ENCODE data around the gene ZCCHC13.
"Not testable (repeated sequence)": the region's sequence is repeated elsewhere in the genome, so short reads cannot be mapped to it uniquely, and the experiment has no call there.

The ZCCHC13 gene

DNA sequence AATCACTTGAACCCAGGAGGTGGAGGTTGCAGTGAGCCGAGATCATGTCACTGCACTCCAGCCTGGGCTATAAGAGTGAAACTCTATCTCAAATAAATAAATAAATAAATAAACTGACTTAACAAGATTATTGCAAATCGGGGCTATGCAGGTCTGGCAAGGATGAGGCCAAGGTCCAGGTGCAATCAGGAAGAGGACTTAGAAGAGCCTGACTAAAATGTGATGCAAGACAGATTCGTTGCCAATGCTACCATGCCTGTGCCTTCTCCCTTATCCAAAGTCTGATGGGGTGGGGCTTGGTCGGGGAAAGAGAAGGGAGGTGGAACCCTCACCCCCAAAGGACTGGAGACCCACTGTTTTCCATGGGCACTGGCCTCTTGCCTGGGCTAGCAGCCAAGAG is 14.7 kb downstream of the ZCCHC13 start:
- no peaks in the 10 kb centered on the region for H3K27me3 ChIP-seq (ENCODE audit: insufficient read depth, poor library complexity, severe bottlenecking)
- no peaks in the 10 kb centered on the region for H3K36me3 ChIP-seq (ENCODE audit: low read depth)
- no peak overlapping the region for H3K27ac ChIP-seq (ENCODE audit: poor library complexity, severe bottlenecking)
- no peaks in the 10 kb centered on the region for H3K9me3 ChIP-seq (ENCODE audit: severe bottlenecking)
- H3K4me1 ChIP-seq (ENCODE audit: insufficient read depth, poor library complexity, severe bottlenecking) = no peaks in the 10 kb centered on the region
- TF ChIP-seq CTCF (IDR thresholded peaks at IDR 0.05; ENCODE audit: poor library complexity, severe bottlenecking) = no peak
- no peak for ATAC-seq (ENCODE audit: low read depth)
- DNase-seq (ENCODE audit: low spot score) = no peak
- no peak overlapping the region for H3K4me3 ChIP-seq (ENCODE audit: severe bottlenecking)

GRCh38 chrX:74319321-74319720 is 15.3 kb downstream of the ZCCHC13 start:
- not testable (repeated sequence) for H3K36me3 ChIP-seq (ENCODE audit: low read depth); DNase-seq (ENCODE audit: low spot score); H3K4me1 ChIP-seq (ENCODE audit: insufficient read depth, poor library complexity, severe bottlenecking); H3K27ac ChIP-seq (ENCODE audit: poor library complexity, severe bottlenecking); ATAC-seq (ENCODE audit: low read depth); H3K27me3 ChIP-seq (ENCODE audit: insufficient read depth, poor library complexity, severe bottlenecking); H3K4me3 ChIP-seq (ENCODE audit: severe bottlenecking); H3K9me3 ChIP-seq (ENCODE audit: severe bottlenecking)

DNA sequence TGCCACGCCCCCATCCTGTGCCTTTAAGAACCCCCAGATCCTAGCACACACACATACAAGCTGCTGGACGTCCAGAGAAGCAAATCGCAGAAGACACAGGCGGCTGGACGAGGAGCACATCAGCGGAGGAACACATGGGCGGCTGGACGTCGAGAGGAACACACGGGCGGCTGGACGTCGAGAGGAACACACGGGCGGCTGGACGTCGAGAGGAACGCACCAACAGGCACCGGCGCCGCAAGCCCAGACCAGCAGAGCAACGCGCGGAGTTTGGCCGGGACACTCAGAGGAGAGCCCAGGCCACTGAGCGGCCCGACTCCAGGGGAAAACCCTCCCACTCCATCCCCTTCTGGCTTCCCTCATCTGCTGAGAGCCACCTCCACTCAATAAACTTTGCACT is 17.2 kb downstream of the ZCCHC13 start:
- no peak overlapping the region for H3K4me3 ChIP-seq (ENCODE audit: severe bottlenecking)
- no peaks in the 10 kb centered on the region for H3K4me1 ChIP-seq (ENCODE audit: insufficient read depth, poor library complexity, severe bottlenecking)
- DNase-seq (ENCODE audit: low spot score) = no peak
- H3K36me3 ChIP-seq (ENCODE audit: low read depth) = no peaks in the 10 kb centered on the region
- no peak for TF ChIP-seq CTCF (IDR thresholded peaks at IDR 0.05; ENCODE audit: poor library complexity, severe bottlenecking)
- ATAC-seq (ENCODE audit: low read depth) = no peak
- no peak overlapping the region for H3K27ac ChIP-seq (ENCODE audit: poor library complexity, severe bottlenecking)
- H3K9me3 ChIP-seq (ENCODE audit: severe bottlenecking) = no peaks in the 10 kb centered on the region
- no peaks in the 10 kb centered on the region for H3K27me3 ChIP-seq (ENCODE audit: insufficient read depth, poor library complexity, severe bottlenecking)

GRCh38 chrX:74324131-74324530 is 20.2 kb downstream of the ZCCHC13 start:
- H3K4me3 ChIP-seq (ENCODE audit: severe bottlenecking) = no peak overlapping the region
- TF ChIP-seq CTCF (IDR thresholded peaks at IDR 0.05; ENCODE audit: poor library complexity, severe bottlenecking) = no peak
- ATAC-seq (ENCODE audit: low read depth) = no peak
- DNase-seq (ENCODE audit: low spot score) = no peak
- H3K9me3 ChIP-seq (ENCODE audit: severe bottlenecking) = no peaks in the 10 kb centered on the region
- no peaks in the 10 kb centered on the region for H3K27me3 ChIP-seq (ENCODE audit: insufficient read depth, poor library complexity, severe bottlenecking)
- no peaks in the 10 kb centered on the region for H3K4me1 ChIP-seq (ENCODE audit: insufficient read depth, poor library complexity, severe bottlenecking)
- H3K36me3 ChIP-seq (ENCODE audit: low read depth) = no peaks in the 10 kb centered on the region
- H3K27ac ChIP-seq (ENCODE audit: poor library complexity, severe bottlenecking) = no peak overlapping the region

DNA sequence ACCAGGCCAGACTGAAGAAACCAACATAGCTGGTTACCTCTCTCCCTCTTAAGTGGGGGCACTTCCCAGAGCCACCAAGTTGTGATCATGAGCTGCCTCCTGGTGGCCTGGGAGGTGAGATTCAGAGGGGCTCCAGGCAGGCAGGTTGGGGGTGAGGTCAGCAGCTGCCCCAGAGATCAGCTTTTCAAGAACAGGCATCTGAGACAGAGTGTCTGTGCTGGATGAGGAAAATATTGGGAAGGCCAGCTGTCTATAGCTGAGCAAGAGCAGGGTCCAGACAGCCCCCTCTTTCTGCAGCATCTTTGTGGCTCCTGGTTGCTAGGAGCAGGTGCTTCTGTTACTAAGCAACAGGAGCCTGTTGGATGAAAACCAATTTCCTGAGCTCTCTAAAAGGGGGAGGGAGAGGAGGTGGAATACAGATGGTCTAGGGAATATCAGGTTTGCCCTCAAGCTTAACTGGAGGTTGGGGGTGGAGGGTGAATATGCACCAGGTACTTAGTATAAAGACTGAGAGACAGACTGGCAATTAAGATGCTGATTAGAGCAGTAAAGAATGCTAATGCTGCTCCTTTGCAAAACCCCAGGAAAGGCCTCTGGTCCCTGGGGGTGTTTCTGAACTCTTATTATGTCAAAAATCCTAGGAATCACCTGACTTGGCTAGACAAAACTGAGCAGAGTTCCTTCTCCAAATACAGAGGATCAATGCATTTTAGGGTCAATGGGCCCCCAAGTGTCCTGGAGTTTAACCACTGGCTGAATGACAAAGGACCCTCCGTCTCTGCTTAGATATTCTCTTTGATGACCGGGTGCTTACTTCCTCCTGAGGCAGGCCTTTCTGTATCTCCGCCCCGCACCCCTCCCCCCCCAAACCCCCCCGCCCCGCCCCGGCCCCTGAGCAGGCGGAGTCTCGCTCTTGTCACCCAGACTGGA is 21.4 kb downstream of the ZCCHC13 start:
- Histone ChIP-seq H3K27me3 (ENCODE audit: insufficient read depth, poor library complexity, severe bottlenecking) (no peaks in the 10 kb centered on the region), H3K9me3 (ENCODE audit: severe bottlenecking) (no peaks in the 10 kb centered on the region), H3K4me3 (ENCODE audit: severe bottlenecking) (no peak overlapping the region), H3K36me3 (ENCODE audit: low read depth) (no peaks in the 10 kb centered on the region), H3K27ac (ENCODE audit: poor library complexity, severe bottlenecking) (no peak overlapping the region), H3K4me1 (ENCODE audit: insufficient read depth, poor library complexity, severe bottlenecking) (no peaks in the 10 kb centered on the region)
- DNase-seq (ENCODE audit: low spot score) (no peak), ATAC-seq (ENCODE audit: low read depth) (no peak)
- TF ChIP-seq CTCF (IDR thresholded peaks at IDR 0.05; ENCODE audit: poor library complexity, severe bottlenecking) = no peak

Data from RWPE2 (cell line).